ENCODE results near the gene ARPP19.

DNA sequence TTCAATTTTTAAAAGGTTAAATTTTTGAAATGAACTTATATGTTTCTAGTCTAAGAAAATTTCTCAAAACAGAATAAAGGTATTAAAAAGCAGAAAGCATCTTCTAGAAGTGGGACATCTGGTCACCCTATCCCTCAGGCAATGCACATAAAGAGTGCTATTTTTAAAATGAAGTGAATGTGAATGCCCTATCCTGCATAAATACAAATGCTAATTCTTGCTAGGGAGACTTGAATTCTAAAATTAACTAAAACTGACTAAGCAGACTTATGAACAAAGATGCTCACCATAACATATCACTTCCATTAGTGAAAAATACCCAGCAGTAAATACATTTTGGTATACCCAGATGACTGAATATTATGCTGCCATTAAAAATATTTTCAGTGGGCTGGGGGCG, 51.8 kb downstream of the ARPP19 start:
- TF ChIP-seq CSDC2 (CRISPR knock-in tag; IDR thresholded peaks at IDR 0.05) (no peak), ZFP3 (CRISPR knock-in tag; IDR thresholded peaks at IDR 0.05) (no peak), OSR1 (CRISPR knock-in tag; IDR thresholded peaks at IDR 0.05) (no peak), TOX (CRISPR knock-in tag; IDR thresholded peaks at IDR 0.05; ENCODE audit: borderline replicate concordance) (no peak), ARNTL (CRISPR knock-in tag; IDR thresholded peaks at IDR 0.05; ENCODE audit: borderline replicate concordance, low read depth) (no peak), ZC3H10 (CRISPR knock-in tag; IDR thresholded peaks at IDR 0.05) (no peak)
- TF ChIP-seq, protein P1, sequence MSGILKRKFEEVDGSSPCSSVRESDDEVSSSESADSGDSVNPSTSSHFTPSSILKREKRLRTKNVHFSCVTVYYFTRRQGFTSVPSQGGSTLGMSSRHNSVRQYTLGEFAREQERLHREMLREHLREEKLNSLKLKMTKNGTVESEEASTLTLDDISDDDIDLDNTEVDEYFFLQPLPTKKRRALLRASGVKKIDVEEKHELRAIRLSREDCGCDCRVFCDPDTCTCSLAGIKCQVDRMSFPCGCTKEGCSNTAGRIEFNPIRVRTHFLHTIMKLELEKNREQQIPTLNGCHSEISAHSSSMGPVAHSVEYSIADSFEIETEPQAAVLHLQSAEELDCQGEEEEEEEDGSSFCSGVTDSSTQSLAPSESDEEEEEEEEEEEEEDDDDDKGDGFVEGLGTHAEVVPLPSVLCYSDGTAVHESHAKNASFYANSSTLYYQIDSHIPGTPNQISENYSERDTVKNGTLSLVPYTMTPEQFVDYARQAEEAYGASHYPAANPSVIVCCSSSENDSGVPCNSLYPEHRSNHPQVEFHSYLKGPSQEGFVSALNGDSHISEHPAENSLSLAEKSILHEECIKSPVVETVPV (CRISPR knock-in tag; IDR thresholded peaks at IDR 0.05), result no peak
- TF ChIP-seq, protein P2, sequence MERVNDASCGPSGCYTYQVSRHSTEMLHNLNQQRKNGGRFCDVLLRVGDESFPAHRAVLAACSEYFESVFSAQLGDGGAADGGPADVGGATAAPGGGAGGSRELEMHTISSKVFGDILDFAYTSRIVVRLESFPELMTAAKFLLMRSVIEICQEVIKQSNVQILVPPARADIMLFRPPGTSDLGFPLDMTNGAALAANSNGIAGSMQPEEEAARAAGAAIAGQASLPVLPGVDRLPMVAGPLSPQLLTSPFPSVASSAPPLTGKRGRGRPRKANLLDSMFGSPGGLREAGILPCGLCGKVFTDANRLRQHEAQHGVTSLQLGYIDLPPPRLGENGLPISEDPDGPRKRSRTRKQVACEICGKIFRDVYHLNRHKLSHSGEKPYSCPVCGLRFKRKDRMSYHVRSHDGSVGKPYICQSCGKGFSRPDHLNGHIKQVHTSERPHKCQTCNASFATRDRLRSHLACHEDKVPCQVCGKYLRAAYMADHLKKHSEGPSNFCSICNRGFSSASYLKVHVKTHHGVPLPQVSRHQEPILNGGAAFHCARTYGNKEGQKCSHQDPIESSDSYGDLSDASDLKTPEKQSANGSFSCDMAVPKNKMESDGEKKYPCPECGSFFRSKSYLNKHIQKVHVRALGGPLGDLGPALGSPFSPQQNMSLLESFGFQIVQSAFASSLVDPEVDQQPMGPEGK (CRISPR knock-in tag; IDR thresholded peaks at IDR 0.05; ENCODE audit: borderline replicate concordance), result no peak
